Fibroblast of lung (primary cell): ENCODE results near the gene KRT33A.

Experiments used
- CTCF ChIP-seq, 2 donors: IDR thresholded peaks in 1 of 2; conservative IDR thresholded peaks in 1 of 2; 1 replicate in 1 of 2; 2 replicates in 1 of 2; pipeline ENCODE4 v1.5.1; 2011 to 2012; ENCODE audit warnings: low read length in 2 of 2, control low read depth in 1 of 2, inconsistent platforms in 1 of 2, low read depth in 1 of 2, mild to moderate bottlenecking in 1 of 2
- EZH2 ChIP-seq: IDR thresholded peaks from 2 replicates; pipeline ENCODE4 v1.5.1; 2012; ENCODE audit warnings: low read length, control low read depth, mild to moderate bottlenecking; ENCODE audit errors: missing control alignments

GRCh38 chr17:41396996-41397660, 46.5 kb upstream of the KRT33A start, which contains the start of gene KRT31:
- TF ChIP-seq CTCF (conservative IDR thresholded peaks at IDR 0.05 in 1 of 2, IDR thresholded peaks at IDR 0.05 in 1 of 2; ENCODE audit: low read depth in 1 of 2, low read length in 2 of 2): no peak
- TF ChIP-seq EZH2: no peak
